Endothelial cell of umbilical vein (primary cell): ENCODE measurements around the gene RBM15B.

Experiments used
- EZH2 ChIP-seq: IDR thresholded peaks from 2 replicates; pipeline ENCODE4 v1.6.1; 2012; ENCODE audit warnings: borderline replicate concordance, low read depth, mild to moderate bottlenecking, moderate library complexity, low read length, inconsistent platforms; ENCODE audit not compliant: severe bottlenecking
- FOS ChIP-seq: IDR thresholded peaks from 2 replicates; pipeline ENCODE4 v1.6.1; 2011; ENCODE audit warnings: mild to moderate bottlenecking, low read length, moderate library complexity, borderline replicate concordance; ENCODE audit not compliant: insufficient read depth
- GATA2 ChIP-seq: IDR thresholded peaks from 2 replicates; pipeline ENCODE4 v1.7.0; 2011; ENCODE audit warnings: low read depth, mild to moderate bottlenecking, moderate library complexity, mixed read lengths, low read length; ENCODE audit not compliant: insufficient read length, insufficient read depth
- JUN ChIP-seq: IDR thresholded peaks from 2 replicates; pipeline ENCODE4 v1.6.1; 2011; ENCODE audit warnings: borderline replicate concordance, low read depth; ENCODE audit not compliant: insufficient read length, insufficient read depth
- MYC ChIP-seq: IDR thresholded peaks from one replicate; pipeline ENCODE4 v1.6.1; 2011; ENCODE audit warnings: mild to moderate bottlenecking, low read depth, low read length
- POLR2A ChIP-seq: IDR thresholded peaks from 2 replicates; pipeline ENCODE4 v1.6.1; 2012; ENCODE audit warnings: low read depth, mild to moderate bottlenecking, control low read depth, low read length
- POLR2AphosphoS5 ChIP-seq: IDR thresholded peaks from 2 replicates; pipeline ENCODE4 v1.6.1; 2012; ENCODE audit warnings: low read depth, mild to moderate bottlenecking, control low read depth, low read length, moderate library complexity; ENCODE audit not compliant: insufficient read depth
- TF ChIP-seq, protein P1 (sequence below), 2 donors: IDR thresholded peaks; 1 replicate in 1 of 2; 2 replicates in 1 of 2; pipeline ENCODE4 v1.5.1; 2011; ENCODE audit warnings: low read length in 2 of 2, mild to moderate bottlenecking in 2 of 2, moderate library complexity in 2 of 2, control low read depth in 1 of 2, inconsistent platforms in 1 of 2, low read depth in 1 of 2; ENCODE audit not compliant: insufficient read depth in 1 of 2; ENCODE audit errors: extremely low read depth in 1 of 2
- TF ChIP-seq, protein P2 (sequence below): IDR thresholded peaks from 2 replicates; pipeline ENCODE4 v1.6.1; 2011; ENCODE audit not compliant: insufficient read depth, insufficient read length

DNA sequence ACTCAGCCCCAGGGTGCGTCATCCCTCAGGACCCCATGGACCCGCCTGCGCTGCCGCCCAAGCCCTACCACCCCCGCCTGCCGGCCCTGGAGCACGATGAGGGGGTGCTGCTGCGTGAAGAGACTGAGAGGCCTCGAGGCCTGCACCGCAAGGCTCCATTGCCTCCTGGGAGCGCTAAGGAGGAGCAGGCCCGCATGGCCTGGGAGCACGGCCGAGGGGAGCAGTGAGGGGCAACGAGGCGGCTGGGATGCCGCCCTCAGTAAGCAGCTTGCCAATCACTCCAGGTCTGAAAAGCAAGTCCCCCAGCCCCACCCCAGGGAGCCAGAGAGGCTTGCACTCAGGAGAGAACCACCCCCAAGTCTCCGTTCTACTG lies 9.8 kb upstream of the RBM15B start:
- TF ChIP-seq EZH2 = no peak
- TF ChIP-seq, protein P1, sequence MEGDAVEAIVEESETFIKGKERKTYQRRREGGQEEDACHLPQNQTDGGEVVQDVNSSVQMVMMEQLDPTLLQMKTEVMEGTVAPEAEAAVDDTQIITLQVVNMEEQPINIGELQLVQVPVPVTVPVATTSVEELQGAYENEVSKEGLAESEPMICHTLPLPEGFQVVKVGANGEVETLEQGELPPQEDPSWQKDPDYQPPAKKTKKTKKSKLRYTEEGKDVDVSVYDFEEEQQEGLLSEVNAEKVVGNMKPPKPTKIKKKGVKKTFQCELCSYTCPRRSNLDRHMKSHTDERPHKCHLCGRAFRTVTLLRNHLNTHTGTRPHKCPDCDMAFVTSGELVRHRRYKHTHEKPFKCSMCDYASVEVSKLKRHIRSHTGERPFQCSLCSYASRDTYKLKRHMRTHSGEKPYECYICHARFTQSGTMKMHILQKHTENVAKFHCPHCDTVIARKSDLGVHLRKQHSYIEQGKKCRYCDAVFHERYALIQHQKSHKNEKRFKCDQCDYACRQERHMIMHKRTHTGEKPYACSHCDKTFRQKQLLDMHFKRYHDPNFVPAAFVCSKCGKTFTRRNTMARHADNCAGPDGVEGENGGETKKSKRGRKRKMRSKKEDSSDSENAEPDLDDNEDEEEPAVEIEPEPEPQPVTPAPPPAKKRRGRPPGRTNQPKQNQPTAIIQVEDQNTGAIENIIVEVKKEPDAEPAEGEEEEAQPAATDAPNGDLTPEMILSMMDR (IDR thresholded peaks at IDR 0.05; ENCODE audit: extremely low read depth in 1 of 2, insufficient read depth in 1 of 2, low read depth in 1 of 2, low read length in 2 of 2) = no peak
- TF ChIP-seq POLR2AphosphoS5 = no peak
- no peak for TF ChIP-seq POLR2A
- TF ChIP-seq FOS = no peak
- no peak for TF ChIP-seq JUN
- TF ChIP-seq, protein P2, sequence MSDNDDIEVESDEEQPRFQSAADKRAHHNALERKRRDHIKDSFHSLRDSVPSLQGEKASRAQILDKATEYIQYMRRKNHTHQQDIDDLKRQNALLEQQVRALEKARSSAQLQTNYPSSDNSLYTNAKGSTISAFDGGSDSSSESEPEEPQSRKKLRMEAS = no peak
- TF ChIP-seq MYC = no peak
- no peak for TF ChIP-seq GATA2
